K562 (cell line): ENCODE data around the gene DHRS3. TPM values are rescaled to one million over a fixed set of nuclear protein-coding genes. Genes with fewer than 3 reads are reported as not detected.

Experiments
- EP400 ChIP-seq: fragments of 450-650 bp; IDR thresholded peaks from 2 replicates; pipeline ENCODE4 v1.6.1; 2017; ENCODE audit warnings: antibody characterized with exemption, mild to moderate bottlenecking, moderate library complexity
- ETV1 ChIP-seq: fragments of 450-650 bp; conservative IDR thresholded peaks from 2 replicates; pipeline ENCODE4 v1.6.1; 2016; ENCODE audit warnings: missing genetic modification characterization, control low read depth, low read depth, missing compliant biosample characterization
- GATAD2B ChIP-seq: fragments of 450-650 bp; IDR thresholded peaks from 2 replicates; pipeline ENCODE4 v1.6.1; 2017; ENCODE audit warnings: mild to moderate bottlenecking, borderline replicate concordance
- HCFC1 ChIP-seq: IDR thresholded peaks from 2 replicates; pipeline ENCODE4 v1.6.1; 2012; ENCODE audit warnings: low read depth, low read length, improper control_type of control experiment
- JUND ChIP-seq, 2 experiments: IDR thresholded peaks; 2 replicates in 1 of 2; 3 replicates in 1 of 2; pipeline ENCODE4 v1.6.1; 2011; ENCODE audit warnings: borderline replicate concordance in 2 of 2, low read depth in 2 of 2, low read length in 2 of 2, improper control_type of control experiment in 1 of 2, missing biosample characterization in 1 of 2, missing genetic modification characterization in 1 of 2, missing genetic modification reagents in 1 of 2
- KLF16 ChIP-seq: IDR thresholded peaks from 2 replicates; pipeline ENCODE4 v1.6.1; 2016; ENCODE audit warnings: antibody characterized with exemption
- MCM5 ChIP-seq: fragments of 450-650 bp; IDR thresholded peaks from 2 replicates; pipeline ENCODE4 v1.6.1; 2016; ENCODE audit warnings: low read depth
- NONO ChIP-seq, 2 experiments: fragments of 200-400 bp in 1 of 2; fragments of 450-650 bp in 1 of 2; formaldehyde crosslinking in 1 of 2; IDR thresholded peaks; 2 replicates each; pipeline ENCODE4 v1.6.1; 2017; ENCODE audit warnings: low read depth in 2 of 2, mild to moderate bottlenecking in 2 of 2, moderate library complexity in 2 of 2, low read length in 1 of 2
- SUPT5H ChIP-seq: fragments of 450-650 bp; IDR thresholded peaks from 2 replicates; pipeline ENCODE4 v1.6.1; 2016
- ZBED1 ChIP-seq: IDR thresholded peaks from 2 replicates; pipeline ENCODE4 v1.6.1; 2014
- ZNF75A ChIP-seq: fragments of 450-650 bp; formaldehyde crosslinking; IDR thresholded peaks from 2 replicates; pipeline ENCODE4 v1.4.0; 2020; ENCODE audit warnings: mild to moderate bottlenecking
- polyA plus RNA-seq, 8 experiments: library from polyadenylated mRNA; depleted of rRNA in 4 of 8; stranded (reverse) in 5 of 8; unstranded in 3 of 8; fragments of >200 nt; fragmentation: Nextera tagmentation in 2 of 8; fragmentation: Illumina TruSeq in 1 of 8; extraction: Ambion mirVana in 2 of 8; extraction: Trizol in 1 of 8; gene quantifications; 2 replicates each; pipeline versions ENCODE4 v1.2.1 to v1.2.3, GENCODE V29; 2011 to 2014; ENCODE audit warnings: inconsistent platforms in 1 of 8, missing spikeins in 1 of 8
- total RNA-seq, 7 experiments: library from RNA; depleted of rRNA in 6 of 7; stranded (reverse); fragments of >200 nt in 6 of 7; fragmentation: Illumina TruSeq in 2 of 7; extraction: Trizol in 2 of 7; gene quantifications; 2 replicates each; pipeline versions ENCODE4 v1.2.1 to v1.2.3, GENCODE V29; 2011 to 2021; ENCODE audit warnings: low replicate concordance in 1 of 7
- TF ChIP-seq, protein P1 (sequence below), 2 experiments: fragments of 450-650 bp; IDR thresholded peaks; 2 replicates each; pipeline ENCODE4 v1.6.1; 2018; ENCODE audit warnings: mild to moderate bottlenecking in 2 of 2, low read depth in 1 of 2; ENCODE audit not compliant: partially characterized antibody in 2 of 2
- TF ChIP-seq, protein P2 (sequence below): sonication (generic); formaldehyde crosslinking; IDR thresholded peaks from 2 replicates; pipeline ENCODE4 v1.5.0; 2020; ENCODE audit warnings: missing genetic modification reagents
- TF ChIP-seq, protein P3 (sequence below): fragments of 250-450 bp; sonication (Bioruptor Pico); IDR thresholded peaks from 2 replicates; pipeline ENCODE4 v1.6.1; 2021; ENCODE audit warnings: mild to moderate bottlenecking
- TF ChIP-seq, protein P4 (sequence below): fragments of 200-800 bp; sonication (Bioruptor generic); IDR thresholded peaks from 2 replicates; pipeline ENCODE4 v1.6.1; 2017; ENCODE audit warnings: missing genetic modification characterization, missing compliant biosample characterization

The DHRS3 gene
- total and polyA plus RNA-seq, 9 of the 15 experiments (the other 6 are each of a cell fraction or from before 2014, with no cell fraction given), result 21.0 to 116 (median 58.7) TPM

DNA sequence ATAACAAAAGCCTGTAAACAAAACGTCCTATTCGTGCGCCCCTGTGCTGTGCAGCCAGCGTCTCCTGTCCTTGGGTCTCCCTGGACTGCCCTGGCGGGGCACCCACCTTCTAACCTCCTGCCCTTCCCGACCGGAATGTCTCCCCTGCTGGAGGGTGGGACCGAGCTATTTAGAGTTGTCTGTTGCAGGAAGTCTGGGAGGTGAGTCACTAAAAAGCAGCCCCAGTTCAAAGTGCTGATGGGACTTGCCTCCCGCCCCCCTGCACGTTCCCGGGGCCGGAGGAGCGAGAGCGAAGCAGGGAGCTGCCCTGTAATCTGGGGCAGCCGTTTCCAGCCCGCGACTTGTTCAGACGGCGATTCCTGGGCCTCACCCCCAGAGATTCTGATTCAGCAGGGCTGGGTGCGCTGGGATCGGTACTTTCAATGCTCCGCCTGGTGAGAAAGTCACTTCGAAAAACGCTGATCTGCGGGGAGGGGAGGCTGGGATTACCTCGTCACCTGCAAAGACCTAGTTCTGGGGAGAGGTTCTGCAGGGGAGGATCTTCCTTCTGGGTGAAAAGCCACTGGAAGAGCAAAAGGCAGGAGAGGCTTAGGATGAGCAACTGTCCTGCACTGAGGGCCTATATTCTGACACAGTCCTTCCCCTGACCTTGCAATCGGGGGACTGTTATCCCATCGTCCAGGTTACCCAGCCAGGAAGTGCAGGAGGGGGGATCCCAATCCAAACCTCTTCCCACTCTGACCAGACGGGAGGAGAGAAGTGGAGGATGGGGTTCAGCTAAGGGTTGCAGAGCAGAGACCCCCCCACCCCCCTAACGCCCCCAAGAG is 1.2 kb upstream of the DHRS3 start (continued):
- no peak for TF ChIP-seq EP400
- TF ChIP-seq NONO (IDR thresholded peaks at IDR 0.05; ENCODE audit: low read depth in 2 of 2, low read length in 1 of 2), result 0 out of 4 replicates have a peak, but pooled peaks of 1 of the 2 experiments have one; percentile 7
- TF ChIP-seq, protein P1, sequence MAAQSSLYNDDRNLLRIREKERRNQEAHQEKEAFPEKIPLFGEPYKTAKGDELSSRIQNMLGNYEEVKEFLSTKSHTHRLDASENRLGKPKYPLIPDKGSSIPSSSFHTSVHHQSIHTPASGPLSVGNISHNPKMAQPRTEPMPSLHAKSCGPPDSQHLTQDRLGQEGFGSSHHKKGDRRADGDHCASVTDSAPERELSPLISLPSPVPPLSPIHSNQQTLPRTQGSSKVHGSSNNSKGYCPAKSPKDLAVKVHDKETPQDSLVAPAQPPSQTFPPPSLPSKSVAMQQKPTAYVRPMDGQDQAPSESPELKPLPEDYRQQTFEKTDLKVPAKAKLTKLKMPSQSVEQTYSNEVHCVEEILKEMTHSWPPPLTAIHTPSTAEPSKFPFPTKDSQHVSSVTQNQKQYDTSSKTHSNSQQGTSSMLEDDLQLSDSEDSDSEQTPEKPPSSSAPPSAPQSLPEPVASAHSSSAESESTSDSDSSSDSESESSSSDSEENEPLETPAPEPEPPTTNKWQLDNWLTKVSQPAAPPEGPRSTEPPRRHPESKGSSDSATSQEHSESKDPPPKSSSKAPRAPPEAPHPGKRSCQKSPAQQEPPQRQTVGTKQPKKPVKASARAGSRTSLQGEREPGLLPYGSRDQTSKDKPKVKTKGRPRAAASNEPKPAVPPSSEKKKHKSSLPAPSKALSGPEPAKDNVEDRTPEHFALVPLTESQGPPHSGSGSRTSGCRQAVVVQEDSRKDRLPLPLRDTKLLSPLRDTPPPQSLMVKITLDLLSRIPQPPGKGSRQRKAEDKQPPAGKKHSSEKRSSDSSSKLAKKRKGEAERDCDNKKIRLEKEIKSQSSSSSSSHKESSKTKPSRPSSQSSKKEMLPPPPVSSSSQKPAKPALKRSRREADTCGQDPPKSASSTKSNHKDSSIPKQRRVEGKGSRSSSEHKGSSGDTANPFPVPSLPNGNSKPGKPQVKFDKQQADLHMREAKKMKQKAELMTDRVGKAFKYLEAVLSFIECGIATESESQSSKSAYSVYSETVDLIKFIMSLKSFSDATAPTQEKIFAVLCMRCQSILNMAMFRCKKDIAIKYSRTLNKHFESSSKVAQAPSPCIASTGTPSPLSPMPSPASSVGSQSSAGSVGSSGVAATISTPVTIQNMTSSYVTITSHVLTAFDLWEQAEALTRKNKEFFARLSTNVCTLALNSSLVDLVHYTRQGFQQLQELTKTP (IDR thresholded peaks at IDR 0.05; ENCODE audit: low read depth in 1 of 2, partially characterized antibody in 2 of 2), result no peak
- TF ChIP-seq ZBED1, result peak; percentile 56; the same call in 1 of the 2 replicates
- no peak for TF ChIP-seq ZNF75A (CRISPR knock-in tag)
- no peak for TF ChIP-seq GATAD2B
- TF ChIP-seq, protein P2, sequence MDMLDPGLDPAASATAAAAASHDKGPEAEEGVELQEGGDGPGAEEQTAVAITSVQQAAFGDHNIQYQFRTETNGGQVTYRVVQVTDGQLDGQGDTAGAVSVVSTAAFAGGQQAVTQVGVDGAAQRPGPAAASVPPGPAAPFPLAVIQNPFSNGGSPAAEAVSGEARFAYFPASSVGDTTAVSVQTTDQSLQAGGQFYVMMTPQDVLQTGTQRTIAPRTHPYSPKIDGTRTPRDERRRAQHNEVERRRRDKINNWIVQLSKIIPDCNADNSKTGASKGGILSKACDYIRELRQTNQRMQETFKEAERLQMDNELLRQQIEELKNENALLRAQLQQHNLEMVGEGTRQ (CRISPR knock-in tag), result no peak
- TF ChIP-seq, protein P3, sequence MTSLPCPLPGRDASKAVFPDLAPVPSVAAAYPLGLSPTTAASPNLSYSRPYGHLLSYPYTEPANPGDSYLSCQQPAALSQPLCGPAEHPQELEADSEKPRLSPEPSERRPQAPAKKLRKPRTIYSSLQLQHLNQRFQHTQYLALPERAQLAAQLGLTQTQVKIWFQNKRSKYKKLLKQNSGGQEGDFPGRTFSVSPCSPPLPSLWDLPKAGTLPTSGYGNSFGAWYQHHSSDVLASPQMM (CRISPR knock-in tag), result no peak
- TF ChIP-seq JUND (IDR thresholded peaks at IDR 0.05; ENCODE audit: borderline replicate concordance, low read depth, low read length), result peak; percentile 93
- peak; percentile 84; the same call in 2 of the 3 replicates for TF ChIP-seq JUND (tag; IDR thresholded peaks at IDR 0.05; ENCODE audit: borderline replicate concordance, low read depth, low read length)
- no peak; the same call in 1 of the 2 replicates for TF ChIP-seq ETV1 (tag)
- TF ChIP-seq KLF16, result no peak
- TF ChIP-seq MCM5, result no peak
- TF ChIP-seq SUPT5H, result no peak
- TF ChIP-seq, protein P4, sequence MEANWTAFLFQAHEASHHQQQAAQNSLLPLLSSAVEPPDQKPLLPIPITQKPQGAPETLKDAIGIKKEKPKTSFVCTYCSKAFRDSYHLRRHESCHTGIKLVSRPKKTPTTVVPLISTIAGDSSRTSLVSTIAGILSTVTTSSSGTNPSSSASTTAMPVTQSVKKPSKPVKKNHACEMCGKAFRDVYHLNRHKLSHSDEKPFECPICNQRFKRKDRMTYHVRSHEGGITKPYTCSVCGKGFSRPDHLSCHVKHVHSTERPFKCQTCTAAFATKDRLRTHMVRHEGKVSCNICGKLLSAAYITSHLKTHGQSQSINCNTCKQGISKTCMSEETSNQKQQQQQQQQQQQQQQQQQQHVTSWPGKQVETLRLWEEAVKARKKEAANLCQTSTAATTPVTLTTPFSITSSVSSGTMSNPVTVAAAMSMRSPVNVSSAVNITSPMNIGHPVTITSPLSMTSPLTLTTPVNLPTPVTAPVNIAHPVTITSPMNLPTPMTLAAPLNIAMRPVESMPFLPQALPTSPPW (CRISPR knock-in tag), result peak; percentile 75
- no peak for TF ChIP-seq HCFC1
